ENCODE data around the gene AGMO. TPM values are rescaled to one million over a fixed set of nuclear protein-coding genes. Genes with fewer than 3 reads are reported as not detected.

Gene AGMO
- total RNA-seq, 4 donors from 2014 or later = 0.11 to 0.55 TPM; not detected in 2

DNA sequence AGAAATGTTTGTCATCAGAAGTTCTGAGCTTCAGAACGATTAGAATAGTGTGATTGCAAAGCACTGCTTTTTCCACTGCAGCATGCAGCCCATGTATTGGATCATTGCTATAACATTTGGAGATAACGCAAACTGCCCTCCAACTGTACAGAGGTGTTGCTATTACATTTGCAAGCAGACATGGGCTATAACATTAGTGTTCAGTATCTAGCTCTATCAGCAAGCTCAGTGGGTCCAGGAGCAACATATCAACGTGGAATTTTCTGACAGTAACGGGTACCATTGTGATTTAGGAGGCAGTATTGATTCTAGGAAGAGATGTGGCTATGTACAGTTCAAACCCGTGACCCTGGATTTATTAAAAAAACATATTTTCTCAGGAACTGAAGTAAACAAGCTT lies 75.8 kb downstream of the AGMO start:
- TF ChIP-seq POLR2A (IDR thresholded peaks at IDR 0.05) = no peak
- TF ChIP-seq, protein P1, sequence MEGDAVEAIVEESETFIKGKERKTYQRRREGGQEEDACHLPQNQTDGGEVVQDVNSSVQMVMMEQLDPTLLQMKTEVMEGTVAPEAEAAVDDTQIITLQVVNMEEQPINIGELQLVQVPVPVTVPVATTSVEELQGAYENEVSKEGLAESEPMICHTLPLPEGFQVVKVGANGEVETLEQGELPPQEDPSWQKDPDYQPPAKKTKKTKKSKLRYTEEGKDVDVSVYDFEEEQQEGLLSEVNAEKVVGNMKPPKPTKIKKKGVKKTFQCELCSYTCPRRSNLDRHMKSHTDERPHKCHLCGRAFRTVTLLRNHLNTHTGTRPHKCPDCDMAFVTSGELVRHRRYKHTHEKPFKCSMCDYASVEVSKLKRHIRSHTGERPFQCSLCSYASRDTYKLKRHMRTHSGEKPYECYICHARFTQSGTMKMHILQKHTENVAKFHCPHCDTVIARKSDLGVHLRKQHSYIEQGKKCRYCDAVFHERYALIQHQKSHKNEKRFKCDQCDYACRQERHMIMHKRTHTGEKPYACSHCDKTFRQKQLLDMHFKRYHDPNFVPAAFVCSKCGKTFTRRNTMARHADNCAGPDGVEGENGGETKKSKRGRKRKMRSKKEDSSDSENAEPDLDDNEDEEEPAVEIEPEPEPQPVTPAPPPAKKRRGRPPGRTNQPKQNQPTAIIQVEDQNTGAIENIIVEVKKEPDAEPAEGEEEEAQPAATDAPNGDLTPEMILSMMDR (IDR thresholded peaks at IDR 0.05 in 4 of 5, conservative IDR thresholded peaks at IDR 0.05 in 1 of 5) = no peak

GRCh38 chr7:15485431-15485830 lies 76.4 kb downstream of the AGMO start:
- intact Hi-C loops (cut with DNase I; ENCODE audit: low total_unique reads) = no loop called here
- Histone ChIP-seq H3K27ac (no peak overlapping the region), H3K36me3 (no peaks in the 10 kb centered on the region), H3K9me3 (no peaks in the 10 kb centered on the region), H3K27me3 (no peaks in the 10 kb centered on the region), H3K4me1 (no peaks in the 10 kb centered on the region), H3K4me3 (no peak overlapping the region)
- DNase-seq (no peak), ATAC-seq (no peak)
- in situ Hi-C loops (cut with MboI; ENCODE audit: low sequenced_read_pairs in 4 of 4) = no loop called here
- TF ChIP-seq, protein P1 (IDR thresholded peaks at IDR 0.05 in 4 of 5, conservative IDR thresholded peaks at IDR 0.05 in 1 of 5) = no peak
- TF ChIP-seq POLR2A (IDR thresholded peaks at IDR 0.05) = no peak

More for the DNA sequence above, 75.8 kb downstream of the AGMO start:
- no peaks in the 10 kb centered on the region for H3K9me3 ChIP-seq
- no peaks in the 10 kb centered on the region for H3K4me1 ChIP-seq
- intact Hi-C loops (cut with DNase I; ENCODE audit: low total_unique reads) (no loop called here), in situ Hi-C loops (cut with MboI; ENCODE audit: low sequenced_read_pairs in 4 of 4) (no loop called here)
- H3K27ac ChIP-seq = no peak overlapping the region
- DNase-seq (no peak), ATAC-seq (no peak)
- H3K4me3 ChIP-seq = no peak overlapping the region
- no peaks in the 10 kb centered on the region for H3K36me3 ChIP-seq
- no peaks in the 10 kb centered on the region for H3K27me3 ChIP-seq

GRCh38 chr7:15481132-15481531 lies 80.7 kb downstream of the AGMO start:
- in situ Hi-C loops (cut with MboI; ENCODE audit: low sequenced_read_pairs in 4 of 4) = no loop called here
- Histone ChIP-seq H3K4me1 (no peaks in the 10 kb centered on the region), H3K27me3 (no peaks in the 10 kb centered on the region), H3K4me3 (no peak overlapping the region), H3K27ac (no peak overlapping the region), H3K36me3 (no peaks in the 10 kb centered on the region), H3K9me3 (no peaks in the 10 kb centered on the region)
- no peak for DNase-seq
- TF ChIP-seq, protein P1 (IDR thresholded peaks at IDR 0.05 in 4 of 5, conservative IDR thresholded peaks at IDR 0.05 in 1 of 5) = no peak
- no peak for TF ChIP-seq POLR2A (IDR thresholded peaks at IDR 0.05)
- intact Hi-C loops (cut with DNase I; ENCODE audit: low total_unique reads) = no loop called here
- ATAC-seq = no peak

DNA sequence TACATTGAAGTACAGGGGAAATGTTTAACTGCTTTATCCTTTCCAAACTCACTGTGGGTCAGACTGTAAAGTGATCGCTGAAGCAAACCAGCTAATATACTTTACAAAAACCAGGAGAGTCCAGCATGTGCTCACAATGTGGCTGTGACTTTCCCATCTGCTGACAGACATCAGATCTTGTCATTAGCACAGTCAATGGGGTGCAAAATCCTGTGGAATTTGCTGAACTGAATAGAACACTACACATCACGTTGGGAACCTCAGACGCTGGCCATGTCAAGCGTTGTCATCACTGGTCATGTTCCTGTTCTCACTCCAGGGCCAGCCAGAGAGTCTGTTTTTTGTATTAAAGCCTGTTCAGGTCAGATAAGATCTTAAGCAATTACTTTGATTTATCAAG lies 83.4 kb downstream of the AGMO start:
- ATAC-seq = no peak
- intact Hi-C loops (cut with DNase I; ENCODE audit: low total_unique reads) (no loop called here), in situ Hi-C loops (cut with MboI; ENCODE audit: low sequenced_read_pairs in 4 of 4) (no loop called here)
- no peaks in the 10 kb centered on the region for H3K36me3 ChIP-seq
- no peak overlapping the region for H3K4me3 ChIP-seq
- H3K9me3 ChIP-seq = no peaks in the 10 kb centered on the region
- no peak for DNase-seq
- no peak for TF ChIP-seq POLR2A (IDR thresholded peaks at IDR 0.05)
- TF ChIP-seq, protein P1 (IDR thresholded peaks at IDR 0.05 in 4 of 5, conservative IDR thresholded peaks at IDR 0.05 in 1 of 5) = no peak
- H3K27me3 ChIP-seq = no peaks in the 10 kb centered on the region
- no peak overlapping the region for H3K27ac ChIP-seq
- H3K4me1 ChIP-seq = no peaks in the 10 kb centered on the region

- TF ChIP-seq, protein P1 (IDR thresholded peaks at IDR 0.05 in 4 of 5, conservative IDR thresholded peaks at IDR 0.05 in 1 of 5) = no peak
- TF ChIP-seq POLR2A (IDR thresholded peaks at IDR 0.05) = no peak
- no peak for ATAC-seq
- no peaks in the 10 kb centered on the region for H3K27me3 ChIP-seq
- no peak overlapping the region for H3K4me3 ChIP-seq
- H3K36me3 ChIP-seq = no peaks in the 10 kb centered on the region
- intact Hi-C loops (cut with DNase I; ENCODE audit: low total_unique reads) = no loop called here
- no peaks in the 10 kb centered on the region for H3K4me1 ChIP-seq
- in situ Hi-C loops (cut with MboI; ENCODE audit: low sequenced_read_pairs in 4 of 4) = no loop called here
- no peaks in the 10 kb centered on the region for H3K9me3 ChIP-seq
- no peak overlapping the region for H3K27ac ChIP-seq
- no peak for DNase-seq
Observed at GRCh38 chr7:15476531-15476918, 85.3 kb downstream of the AGMO start.
